Measurements from ENCODE around the gene IFITM1.

The IFITM1 gene

GRCh38 chr11:289712-290620 lies 23.9 kb upstream of the IFITM1 start:
- no peaks in the 10 kb centered on the region for H3K36me3 ChIP-seq (ENCODE audit: control insufficient read depth in 2 of 2, insufficient read depth in 2 of 2, low read length in 2 of 2)
- H3K4me3 ChIP-seq (ENCODE audit: low read length in 2 of 2) = peak overlapping the region in 1 of 2 donors; percentile 54
- peak overlapping the region in 1 of 2 donors; percentile 33 for H3K9ac ChIP-seq (ENCODE audit: low read length in 2 of 2)
- H3K27me3 ChIP-seq (ENCODE audit: control insufficient read depth in 1 of 2, insufficient read depth in 2 of 2, low read length in 2 of 2) = peaks cover 3 to 6% of the 10 kb centered on the region in 2 donors
- H3K27ac ChIP-seq (ENCODE audit: low read length) = no peak overlapping the region
- peaks cover 16% of the 10 kb centered on the region for H3K4me1 ChIP-seq (ENCODE audit: control insufficient read depth, insufficient read depth, low read length)
- H3K9me3 ChIP-seq (ENCODE audit: control insufficient read depth in 2 of 2, low read length in 2 of 2) = no peaks in the 10 kb centered on the region

GRCh38 chr11:290621-291231 lies 23.1 kb upstream of the IFITM1 start:
- Histone ChIP-seq H3K36me3 (ENCODE audit: control insufficient read depth in 2 of 2, insufficient read depth in 2 of 2, low read length in 2 of 2) (no peaks in the 10 kb centered on the region), H3K9me3 (ENCODE audit: control insufficient read depth in 2 of 2, low read length in 2 of 2) (no peaks in the 10 kb centered on the region), H3K9ac (ENCODE audit: low read length in 2 of 2) (no peak overlapping the region), H3K27me3 (ENCODE audit: control insufficient read depth in 1 of 2, insufficient read depth in 2 of 2, low read length in 2 of 2) (peaks cover 0 to 4% of the 10 kb centered on the region in 2 donors), H3K4me1 (ENCODE audit: control insufficient read depth, insufficient read depth, low read length) (peaks cover 16% of the 10 kb centered on the region), H3K4me3 (ENCODE audit: low read length in 2 of 2) (no peak overlapping the region), H3K27ac (ENCODE audit: low read length) (no peak overlapping the region)

GRCh38 chr11:291281-292210 lies 22.3 kb upstream of the IFITM1 start:
- H3K9me3 ChIP-seq (ENCODE audit: control insufficient read depth in 2 of 2, low read length in 2 of 2) = no peaks in the 10 kb centered on the region
- no peak overlapping the region for H3K4me3 ChIP-seq (ENCODE audit: low read length in 2 of 2)
- no peak overlapping the region for H3K27ac ChIP-seq (ENCODE audit: low read length)
- H3K4me1 ChIP-seq (ENCODE audit: control insufficient read depth, insufficient read depth, low read length) = peaks cover 16% of the 10 kb centered on the region
- no peaks in the 10 kb centered on the region for H3K36me3 ChIP-seq (ENCODE audit: control insufficient read depth in 2 of 2, insufficient read depth in 2 of 2, low read length in 2 of 2)
- H3K27me3 ChIP-seq (ENCODE audit: control insufficient read depth in 1 of 2, insufficient read depth in 2 of 2, low read length in 2 of 2) = peaks cover 2 to 7% of the 10 kb centered on the region in 2 donors
- H3K9ac ChIP-seq (ENCODE audit: low read length in 2 of 2) = no peak overlapping the region

DNA sequence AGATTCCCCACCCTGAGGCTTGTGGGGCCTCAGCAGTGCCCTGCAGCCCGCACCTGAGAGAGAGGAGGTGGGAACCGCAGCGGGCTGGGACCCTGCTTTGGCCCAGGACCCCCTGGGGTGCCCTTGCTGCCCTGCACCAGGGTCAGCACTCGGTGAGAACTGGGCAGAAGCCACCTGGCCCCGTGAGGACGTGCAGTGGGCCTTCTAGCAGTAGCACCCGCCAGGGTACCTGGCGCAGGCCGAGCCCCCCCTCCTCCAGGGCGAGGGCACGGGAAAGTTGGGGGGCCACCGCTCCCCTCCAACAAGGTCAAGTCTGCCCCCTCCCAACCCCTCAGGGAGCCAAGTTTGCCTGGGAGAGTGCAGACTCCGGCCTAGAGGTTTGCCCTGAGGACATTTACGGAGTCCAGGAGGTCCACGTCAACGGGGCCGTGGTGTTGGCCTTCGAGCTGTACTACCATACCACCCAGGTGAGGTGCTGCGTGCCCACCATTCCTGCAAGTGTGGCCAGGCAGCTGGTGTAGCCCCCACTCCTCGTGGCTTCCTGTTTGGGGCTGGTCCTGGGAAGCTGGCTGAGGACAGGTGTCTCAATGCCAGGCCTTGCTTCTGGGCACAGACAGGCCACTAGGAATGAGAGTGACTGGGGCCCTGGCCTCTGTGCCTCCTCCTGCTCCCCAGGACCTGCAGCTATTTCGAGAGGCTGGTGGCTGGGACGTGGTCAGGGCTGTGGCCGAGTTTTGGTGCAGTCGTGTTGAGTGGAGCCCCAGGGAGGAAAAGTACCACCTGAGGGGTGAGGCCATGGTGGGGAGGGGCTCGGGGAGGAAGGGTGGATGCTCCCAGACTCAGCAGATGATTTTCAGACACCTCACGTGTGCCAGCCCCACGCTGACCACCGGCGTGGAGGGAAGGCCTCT lies 21.4 kb upstream of the IFITM1 start:
- Histone ChIP-seq H3K9ac (ENCODE audit: low read length in 2 of 2) (no peak overlapping the region), H3K4me1 (ENCODE audit: control insufficient read depth, insufficient read depth, low read length) (peaks cover 18% of the 10 kb centered on the region), H3K27me3 (ENCODE audit: control insufficient read depth in 1 of 2, insufficient read depth in 2 of 2, low read length in 2 of 2) (peaks cover 3 to 11% of the 10 kb centered on the region in 2 donors)

DNA sequence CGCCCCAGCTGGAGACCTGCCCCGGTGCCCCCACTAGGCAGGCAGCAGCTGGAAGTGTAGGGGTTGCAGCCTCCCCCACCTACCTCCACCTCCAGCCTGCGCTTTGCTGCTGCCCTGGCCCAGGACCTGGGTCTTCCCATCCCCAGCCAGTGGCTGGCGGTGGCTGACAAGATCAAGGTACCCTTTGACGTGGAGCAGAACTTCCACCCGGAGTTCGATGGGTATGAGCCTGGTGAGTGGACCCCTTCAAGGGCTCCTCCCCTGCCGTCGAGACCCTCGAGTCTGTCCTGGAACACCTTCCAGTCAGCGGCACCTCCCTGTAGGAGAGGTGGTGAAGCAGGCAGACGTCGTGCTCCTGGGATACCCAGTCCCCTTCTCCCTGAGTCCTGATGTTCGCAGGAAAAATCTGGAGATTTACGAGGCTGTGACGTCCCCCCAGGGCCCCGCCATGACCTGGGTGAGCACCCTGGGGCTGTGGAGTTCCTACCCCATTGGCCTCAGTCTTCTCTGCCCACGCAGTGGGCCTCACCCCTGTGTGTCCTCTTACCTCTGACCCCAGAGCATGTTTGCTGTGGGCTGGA lies 20.5 kb upstream of the IFITM1 start:
- H3K9me3 ChIP-seq (ENCODE audit: control insufficient read depth in 2 of 2, low read length in 2 of 2) = no peaks in the 10 kb centered on the region
- peaks cover 6 to 11% of the 10 kb centered on the region in 2 donors for H3K27me3 ChIP-seq (ENCODE audit: control insufficient read depth in 1 of 2, insufficient read depth in 2 of 2, low read length in 2 of 2)
- no peak overlapping the region for H3K27ac ChIP-seq (ENCODE audit: low read length)
- H3K36me3 ChIP-seq (ENCODE audit: control insufficient read depth in 2 of 2, insufficient read depth in 2 of 2, low read length in 2 of 2) = no peaks in the 10 kb centered on the region
- H3K4me1 ChIP-seq (ENCODE audit: control insufficient read depth, insufficient read depth, low read length) = peaks cover 11% of the 10 kb centered on the region
- H3K4me3 ChIP-seq (ENCODE audit: low read length in 2 of 2) = no peak overlapping the region
- H3K9ac ChIP-seq (ENCODE audit: low read length in 2 of 2) = no peak overlapping the region

More for the DNA sequence above, 21.4 kb upstream of the IFITM1 start:
- Histone ChIP-seq H3K4me3 (ENCODE audit: low read length in 2 of 2) (no peak overlapping the region), H3K27ac (ENCODE audit: low read length) (no peak overlapping the region), H3K36me3 (ENCODE audit: control insufficient read depth in 2 of 2, insufficient read depth in 2 of 2, low read length in 2 of 2) (no peaks in the 10 kb centered on the region), H3K9me3 (ENCODE audit: control insufficient read depth in 2 of 2, low read length in 2 of 2) (no peaks in the 10 kb centered on the region)

- H3K27me3 ChIP-seq (ENCODE audit: control insufficient read depth in 1 of 2, insufficient read depth in 2 of 2, low read length in 2 of 2) = peaks cover 6 to 11% of the 10 kb centered on the region in 2 donors
- no peaks in the 10 kb centered on the region for H3K9me3 ChIP-seq (ENCODE audit: control insufficient read depth in 2 of 2, low read length in 2 of 2)
- no peak overlapping the region for H3K9ac ChIP-seq (ENCODE audit: low read length in 2 of 2)
- H3K4me3 ChIP-seq (ENCODE audit: low read length in 2 of 2) = no peak overlapping the region
- no peaks in the 10 kb centered on the region for H3K36me3 ChIP-seq (ENCODE audit: control insufficient read depth in 2 of 2, insufficient read depth in 2 of 2, low read length in 2 of 2)
- no peak overlapping the region for H3K27ac ChIP-seq (ENCODE audit: low read length)
- H3K4me1 ChIP-seq (ENCODE audit: control insufficient read depth, insufficient read depth, low read length) = peaks cover 8% of the 10 kb centered on the region
These were observed 19.8 kb upstream of the IFITM1 start for GRCh38 chr11:293852-294661.

GRCh38 chr11:294780-295179 lies 19.1 kb upstream of the IFITM1 start:
- H3K27me3 ChIP-seq (ENCODE audit: control insufficient read depth in 1 of 2, insufficient read depth in 2 of 2, low read length in 2 of 2) = peaks cover 8 to 13% of the 10 kb centered on the region in 2 donors
- H3K36me3 ChIP-seq (ENCODE audit: control insufficient read depth in 2 of 2, insufficient read depth in 2 of 2, low read length in 2 of 2) = no peaks in the 10 kb centered on the region
- H3K9me3 ChIP-seq (ENCODE audit: control insufficient read depth in 2 of 2, low read length in 2 of 2) = no peaks in the 10 kb centered on the region
- no peak overlapping the region for H3K9ac ChIP-seq (ENCODE audit: low read length in 2 of 2)
- no peak overlapping the region for H3K4me3 ChIP-seq (ENCODE audit: low read length in 2 of 2)
- H3K27ac ChIP-seq (ENCODE audit: low read length) = no peak overlapping the region
- H3K4me1 ChIP-seq (ENCODE audit: control insufficient read depth, insufficient read depth, low read length) = peaks cover 3% of the 10 kb centered on the region

- Histone ChIP-seq H3K27ac (ENCODE audit: low read length) (no peak overlapping the region), H3K4me3 (ENCODE audit: low read length in 2 of 2) (no peak overlapping the region), H3K27me3 (ENCODE audit: control insufficient read depth in 1 of 2, insufficient read depth in 2 of 2, low read length in 2 of 2) (peaks cover 14 to 19% of the 10 kb centered on the region in 2 donors), H3K9ac (ENCODE audit: low read length in 2 of 2) (no peak overlapping the region), H3K36me3 (ENCODE audit: control insufficient read depth in 2 of 2, insufficient read depth in 2 of 2, low read length in 2 of 2) (no peaks in the 10 kb centered on the region), H3K9me3 (ENCODE audit: control insufficient read depth in 2 of 2, low read length in 2 of 2) (no peaks in the 10 kb centered on the region), H3K4me1 (ENCODE audit: control insufficient read depth, insufficient read depth, low read length) (peaks cover 7% of the 10 kb centered on the region)
These were observed 18.3 kb upstream of the IFITM1 start for GRCh38 chr11:295351-296170.

Measured in stomach smooth muscle (tissue), 2 donors.